Measurements from ENCODE around the gene NOVA1.
"Not testable (repeated sequence)": the region's sequence is repeated elsewhere in the genome, so short reads cannot be mapped to it uniquely, and the experiment has no call there.

Gene NOVA1, protein sequence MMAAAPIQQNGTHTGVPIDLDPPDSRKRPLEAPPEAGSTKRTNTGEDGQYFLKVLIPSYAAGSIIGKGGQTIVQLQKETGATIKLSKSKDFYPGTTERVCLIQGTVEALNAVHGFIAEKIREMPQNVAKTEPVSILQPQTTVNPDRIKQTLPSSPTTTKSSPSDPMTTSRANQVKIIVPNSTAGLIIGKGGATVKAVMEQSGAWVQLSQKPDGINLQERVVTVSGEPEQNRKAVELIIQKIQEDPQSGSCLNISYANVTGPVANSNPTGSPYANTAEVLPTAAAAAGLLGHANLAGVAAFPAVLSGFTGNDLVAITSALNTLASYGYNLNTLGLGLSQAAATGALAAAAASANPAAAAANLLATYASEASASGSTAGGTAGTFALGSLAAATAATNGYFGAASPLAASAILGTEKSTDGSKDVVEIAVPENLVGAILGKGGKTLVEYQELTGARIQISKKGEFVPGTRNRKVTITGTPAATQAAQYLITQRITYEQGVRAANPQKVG

DNA sequence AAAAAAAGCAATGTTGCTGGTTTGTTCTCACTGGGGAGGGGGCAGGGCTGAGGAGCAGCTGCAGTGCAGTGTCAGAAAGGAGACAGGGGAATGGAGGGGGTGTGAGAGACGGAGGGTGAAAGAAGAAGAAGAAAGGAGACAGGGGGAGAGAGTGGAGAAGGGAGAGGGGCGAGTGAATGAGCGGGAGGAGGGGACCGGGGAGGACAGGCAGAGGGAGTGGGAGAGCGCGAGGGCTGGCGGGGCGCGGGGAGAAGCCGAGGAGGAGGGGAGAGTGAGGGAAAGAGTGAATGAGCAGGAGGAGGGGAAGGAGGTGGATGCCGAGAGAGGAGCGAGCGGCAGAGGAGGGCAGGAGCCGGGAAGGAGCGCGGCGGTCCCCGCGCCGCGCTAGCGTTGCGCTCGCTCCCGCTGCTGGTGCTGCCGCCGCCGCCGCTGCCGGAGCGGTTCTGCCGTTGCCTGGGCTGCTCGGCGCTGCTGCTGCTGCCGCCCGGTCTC lies at the start of gene NOVA1:
NOVA1 (minus strand) TSS at position 445 of the 492 bp plus-strand sequence. CDS start 597 bp downstream, outside the sequence.
- DNase-seq = peak; percentile 70 to 86

DNA sequence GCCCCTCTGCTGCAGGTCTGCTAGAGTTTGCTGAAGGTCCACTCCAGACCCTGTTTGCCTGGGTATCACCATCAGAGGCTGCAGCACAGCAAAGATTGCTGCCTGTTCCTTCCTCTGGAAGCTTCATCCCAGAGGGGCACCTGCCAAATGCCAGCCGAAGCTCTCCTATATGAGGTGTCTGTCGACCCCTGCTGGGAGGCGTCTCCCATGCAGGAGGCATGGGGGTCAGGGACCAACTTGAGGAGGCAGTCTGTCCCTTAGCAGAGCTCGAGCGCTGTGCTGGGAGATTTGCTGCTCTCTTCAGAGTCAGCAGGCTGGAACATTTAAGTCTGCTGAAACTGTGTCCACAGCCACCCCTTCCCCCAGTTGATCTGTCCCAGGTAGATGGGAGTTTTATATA lies 47.2 kb upstream of the NOVA1 start:
- not testable (repeated sequence) for DNase-seq

DNA sequence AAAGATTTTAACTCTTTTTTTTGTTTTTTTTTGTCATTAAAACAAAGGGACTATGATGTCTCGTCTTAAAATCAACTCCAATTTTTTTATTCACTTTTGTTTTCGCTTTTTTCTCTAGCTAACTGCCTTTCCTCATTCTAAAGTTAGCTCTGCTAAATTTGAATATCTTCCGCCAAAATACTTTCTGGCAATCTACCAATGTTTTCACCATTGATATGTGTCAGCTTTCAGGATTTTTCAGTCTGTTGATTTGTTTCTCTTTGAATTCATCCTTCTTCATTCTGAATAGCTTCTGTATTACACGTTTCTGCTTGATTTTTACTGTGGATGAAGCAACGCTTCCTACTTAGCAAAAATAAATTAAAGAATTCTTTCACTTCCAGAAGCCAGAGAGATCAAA lies 38.7 kb upstream of the NOVA1 start:
- DNase-seq = no peak

DNA sequence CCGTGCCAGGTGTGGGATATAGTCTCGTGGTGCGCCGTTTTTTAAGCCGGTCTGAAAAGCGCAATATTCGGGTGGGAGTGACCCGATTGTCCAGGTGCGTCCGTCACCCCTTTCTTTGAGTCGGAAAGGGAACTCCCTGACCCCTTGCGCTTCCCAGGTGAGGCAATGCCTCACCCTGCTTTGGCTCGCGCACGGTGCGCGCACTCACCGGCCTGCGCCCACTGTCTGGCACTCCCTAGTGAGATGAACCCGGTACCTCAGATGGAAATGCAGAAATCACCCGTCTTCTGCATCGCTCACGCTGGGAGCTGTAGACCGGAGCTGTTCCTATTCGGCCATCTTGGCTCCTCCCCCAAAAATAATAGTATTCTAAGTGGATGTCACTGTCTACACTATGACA lies 37.1 kb upstream of the NOVA1 start:
- DNase-seq = not testable (repeated sequence)

DNA sequence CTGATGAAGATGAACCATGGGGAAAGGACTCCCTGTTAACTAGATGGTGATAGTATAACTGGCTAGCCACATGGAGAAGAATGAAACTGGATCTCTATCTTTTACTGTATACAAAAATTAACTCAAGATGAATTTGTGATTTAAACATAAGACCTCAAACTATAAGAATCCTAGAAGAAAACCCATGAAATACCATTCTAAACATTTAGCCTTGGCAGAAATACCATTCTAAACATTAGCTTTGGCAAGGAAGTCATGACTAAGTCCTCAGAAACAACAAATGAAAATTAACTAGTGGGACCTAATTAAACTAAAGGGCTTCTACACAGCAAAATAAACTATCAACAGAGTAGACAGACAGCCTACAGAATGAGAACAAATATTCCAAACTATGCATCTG lies 28.4 kb upstream of the NOVA1 start:
- DNase-seq = no peak

DNA sequence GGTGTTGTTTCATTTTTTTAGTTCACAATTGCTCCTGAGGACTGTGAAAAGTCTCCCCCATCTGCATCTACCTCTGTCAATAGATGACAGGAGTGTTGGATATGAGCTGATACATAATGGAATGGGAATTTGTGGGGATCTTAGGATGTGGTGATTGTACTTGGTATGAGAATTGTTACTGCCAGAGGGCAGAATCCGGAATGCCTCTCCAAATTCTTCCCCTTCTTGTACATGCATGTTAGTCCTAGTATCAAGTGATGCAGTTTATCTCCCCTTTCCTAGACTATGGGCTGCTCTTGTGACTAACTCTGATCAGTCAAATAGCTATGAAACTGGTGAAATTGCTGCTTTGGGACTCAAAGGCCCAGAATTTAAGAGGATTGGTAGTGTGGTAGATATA lies 24.8 kb upstream of the NOVA1 start:
- DNase-seq = no peak

DNA sequence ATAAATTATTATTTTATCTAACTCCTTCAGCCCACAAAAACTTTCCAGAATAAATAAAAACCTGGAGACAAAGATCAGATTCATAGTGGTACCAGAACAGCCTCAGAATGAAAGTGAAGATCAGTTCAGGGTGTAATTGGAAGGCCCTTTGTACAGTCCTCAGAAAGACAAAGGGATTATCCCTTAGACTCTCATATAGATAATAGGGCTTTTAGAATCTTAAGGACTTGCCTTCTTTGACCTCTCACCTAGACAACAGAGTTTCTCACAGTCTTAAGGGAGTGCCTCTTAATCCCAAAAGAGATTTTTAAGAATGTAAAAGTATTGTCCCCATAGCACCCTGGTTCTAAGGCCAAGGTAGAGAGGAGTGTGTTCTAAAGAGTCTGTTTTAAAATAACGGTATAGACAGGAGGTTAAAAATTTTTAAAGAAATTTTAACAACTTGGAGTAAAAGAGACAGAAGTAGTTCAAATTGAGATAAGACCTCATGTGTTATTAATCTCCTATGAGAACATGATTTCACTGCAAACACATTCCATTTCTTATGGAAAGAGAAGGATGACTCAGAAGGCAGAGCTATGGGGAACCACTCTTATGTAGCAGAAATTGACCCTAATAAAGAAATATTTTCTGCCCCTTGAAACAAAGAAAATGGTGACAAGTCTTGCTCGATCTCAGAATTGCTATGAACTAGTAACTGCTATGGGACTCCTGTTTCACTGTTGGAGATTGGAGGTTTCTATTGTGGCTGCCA lies 24.2 kb upstream of the NOVA1 start:
- DNase-seq = no peak

DNA sequence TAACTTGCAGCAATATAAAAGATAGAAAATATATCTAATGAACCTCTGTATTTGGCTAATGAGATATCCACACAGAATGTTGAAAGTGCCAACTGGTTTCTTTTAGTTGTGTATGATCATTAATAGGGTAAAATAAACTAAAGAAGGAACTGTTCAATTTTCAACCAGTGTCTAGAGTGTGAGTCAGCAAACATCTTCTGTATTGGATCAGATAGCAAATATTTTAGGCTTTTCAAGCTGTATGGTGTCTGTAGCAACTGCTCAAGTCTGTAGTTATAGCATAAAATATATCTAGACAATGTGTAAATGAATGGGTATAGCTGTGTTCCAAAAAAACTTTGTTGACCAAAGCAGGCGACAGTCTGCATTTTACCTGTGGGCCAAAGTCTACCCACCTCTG lies 23.5 kb upstream of the NOVA1 start:
- DNase-seq = no peak

DNA sequence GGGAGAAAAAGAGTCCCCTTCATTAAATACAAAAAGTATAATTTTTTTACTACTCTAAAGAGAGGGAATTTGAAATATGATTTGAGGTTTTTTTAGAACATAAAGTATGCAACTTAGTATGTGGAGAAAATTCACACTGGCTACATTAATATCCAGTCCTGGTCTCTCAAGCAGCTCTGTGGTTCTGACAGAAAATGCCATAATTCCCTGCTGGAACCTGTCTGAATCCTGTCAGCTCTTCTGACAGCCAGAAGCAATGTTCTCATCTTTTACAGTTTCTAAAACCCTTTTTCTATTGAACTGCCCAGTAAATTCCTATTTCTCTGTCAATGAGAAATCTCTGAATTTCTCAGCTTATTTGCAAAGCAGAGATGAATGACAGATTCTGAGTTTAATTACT lies 13.4 kb upstream of the NOVA1 start:
- DNase-seq = no peak

DNA sequence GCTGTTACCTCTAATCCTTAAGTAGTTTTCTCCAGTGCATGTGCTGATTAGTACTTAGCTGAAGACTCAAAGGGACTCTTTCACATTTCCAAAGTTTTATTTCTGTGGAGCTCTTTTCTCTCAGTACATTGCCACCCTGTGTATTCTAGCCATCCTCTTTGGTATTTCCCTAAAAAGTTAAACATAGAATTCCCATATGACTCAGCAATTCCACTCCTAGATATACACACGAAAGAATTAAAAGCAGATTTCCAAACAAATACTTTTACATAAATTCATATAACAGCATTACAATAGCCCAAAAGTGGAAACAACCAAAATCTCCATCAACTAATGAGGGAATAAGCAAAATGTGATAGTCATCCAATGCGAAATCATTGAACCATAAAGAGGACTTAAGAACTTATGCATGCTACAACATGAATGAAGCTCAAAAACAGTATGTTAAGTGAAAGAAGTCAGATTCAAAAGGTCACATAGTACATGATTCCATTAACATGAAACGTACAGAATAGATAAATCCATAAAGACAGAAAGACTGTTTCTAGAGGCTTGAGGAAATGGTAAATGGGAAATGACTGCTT lies 9.0 kb upstream of the NOVA1 start:
- no peak for DNase-seq

DNA sequence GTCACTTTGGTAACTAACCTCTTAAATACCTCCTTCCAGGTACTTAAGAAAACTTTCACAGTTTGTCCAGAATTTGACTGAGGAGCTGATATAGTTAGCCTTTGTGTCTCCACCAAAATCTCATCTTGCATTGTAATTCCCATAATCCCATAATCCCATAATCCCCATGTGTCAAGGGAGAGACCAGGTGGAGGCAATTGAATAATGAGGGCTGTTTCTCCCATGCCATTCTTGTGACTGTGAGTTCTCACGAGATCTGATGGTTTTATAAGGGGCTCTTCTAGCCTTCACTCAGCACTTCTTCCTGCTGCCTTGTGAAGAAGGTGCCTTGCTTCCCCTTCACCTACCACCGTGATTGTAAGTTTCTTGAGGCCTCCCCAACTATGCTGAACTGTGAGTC lies 7.8 kb upstream of the NOVA1 start:
- DNase-seq = no peak

DNA sequence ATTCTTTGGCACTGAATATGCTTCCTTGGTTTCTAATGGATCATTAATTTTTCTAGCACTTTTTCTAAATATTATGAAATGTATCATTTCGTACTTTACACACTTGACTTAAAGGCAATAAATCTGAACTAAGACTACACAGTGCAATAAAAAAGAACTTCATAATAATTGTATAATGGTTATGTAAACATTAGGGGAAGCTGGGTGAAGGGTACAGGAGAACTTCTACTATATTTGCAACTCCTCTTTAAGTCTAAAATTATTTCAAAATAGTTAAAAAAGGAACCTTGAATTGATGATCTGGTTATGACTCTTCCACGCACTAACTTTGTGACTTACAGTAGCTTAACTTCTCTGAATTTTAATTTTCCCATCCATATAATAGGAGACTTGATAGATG lies 5.1 kb upstream of the NOVA1 start:
- DNase-seq = no peak

DNA sequence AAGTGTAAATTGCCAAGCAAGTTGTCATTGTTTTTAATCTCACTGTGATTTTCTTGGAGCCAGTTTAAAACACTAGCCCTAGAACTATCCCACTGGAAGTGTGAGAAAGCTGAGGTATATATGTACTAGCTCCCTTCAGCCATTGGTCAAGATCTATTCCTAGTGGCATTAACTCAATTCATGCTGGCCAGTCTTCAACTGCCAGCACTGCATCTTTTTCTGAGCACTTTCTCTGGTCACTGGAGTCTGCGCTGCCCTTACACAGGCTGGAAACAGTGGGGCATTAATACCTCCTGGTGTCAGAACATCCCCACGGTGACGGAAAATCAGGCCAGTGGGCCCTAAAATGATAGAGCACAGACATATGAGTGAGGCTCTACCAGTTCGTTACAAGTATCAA lies 4.0 kb upstream of the NOVA1 start:
- DNase-seq = no peak

DNA sequence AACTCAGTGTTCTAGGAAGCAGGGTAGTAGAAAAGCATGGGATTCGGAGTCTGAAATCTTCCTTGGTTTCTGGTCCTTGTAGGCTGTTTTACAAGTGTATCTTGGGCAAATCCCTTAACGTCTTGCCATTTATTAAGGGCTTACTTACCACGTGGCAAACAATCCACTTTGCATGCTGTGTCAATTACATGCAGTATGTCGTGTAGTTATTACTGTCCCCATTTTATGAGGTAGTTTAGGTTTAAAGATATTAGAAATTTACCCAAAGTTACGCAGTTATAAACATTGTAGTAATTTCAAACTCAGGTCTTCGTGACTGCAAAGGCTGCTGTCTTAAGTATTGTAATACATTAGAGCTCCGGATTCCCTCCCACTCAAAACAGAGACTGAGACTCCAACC lies 1.5 kb upstream of the NOVA1 start:
- no peak for DNase-seq

DNA sequence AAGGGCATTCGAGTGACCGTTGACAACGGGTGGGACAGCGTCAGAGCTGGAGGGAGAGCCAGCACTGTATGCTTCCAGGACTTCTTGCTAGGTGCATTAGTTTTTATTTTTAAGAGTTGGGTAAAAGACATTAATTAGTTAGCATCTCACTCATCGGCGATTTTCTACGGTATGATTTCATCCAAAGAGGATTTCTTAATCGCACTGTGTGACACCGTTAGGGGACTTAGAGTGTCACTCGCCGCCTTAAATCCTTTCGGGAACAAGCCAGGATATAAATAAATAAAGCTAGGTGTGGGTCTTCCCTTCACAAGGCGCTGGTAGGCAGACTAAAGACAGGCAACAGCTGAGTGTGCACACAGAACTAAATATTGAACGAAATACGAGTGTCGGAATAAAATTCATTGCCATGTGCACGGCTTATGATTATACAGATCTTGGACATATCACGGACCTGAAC lies 869 bp upstream of the NOVA1 start:
- DNase-seq = peak in 1 of 2 experiments; percentile 58

DNA sequence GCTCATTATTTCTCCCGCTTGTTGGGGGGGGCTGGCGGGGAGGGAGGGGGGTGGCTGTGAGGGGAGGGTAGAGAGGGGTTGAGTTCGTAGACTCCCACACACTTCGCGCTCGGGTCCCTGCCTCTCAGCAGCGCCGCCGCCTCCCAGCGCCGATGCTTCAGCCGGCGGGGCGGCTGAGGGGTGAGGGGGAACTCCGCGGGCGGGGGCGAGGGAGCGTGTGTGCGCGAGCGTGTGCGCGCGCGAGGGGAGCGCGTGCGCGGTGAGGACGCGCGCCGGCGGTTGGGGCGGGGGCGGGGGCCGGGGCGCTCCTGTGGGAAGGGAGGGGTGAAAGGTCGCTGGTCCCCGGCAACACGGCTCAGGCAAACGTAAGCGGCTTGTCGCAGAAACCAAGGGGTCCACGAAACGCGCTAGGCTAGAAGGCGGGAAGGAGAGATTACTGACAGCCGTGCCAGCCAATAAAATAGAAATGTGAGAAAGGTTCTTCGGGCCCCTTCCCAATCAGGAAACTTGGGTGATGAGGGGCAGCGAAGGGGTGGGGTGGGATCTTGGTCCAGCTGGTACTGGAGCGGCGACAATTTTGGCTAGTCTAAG lies 343 bp upstream of the NOVA1 start:
- DNase-seq = peak; percentile 90 to 98

DNA sequence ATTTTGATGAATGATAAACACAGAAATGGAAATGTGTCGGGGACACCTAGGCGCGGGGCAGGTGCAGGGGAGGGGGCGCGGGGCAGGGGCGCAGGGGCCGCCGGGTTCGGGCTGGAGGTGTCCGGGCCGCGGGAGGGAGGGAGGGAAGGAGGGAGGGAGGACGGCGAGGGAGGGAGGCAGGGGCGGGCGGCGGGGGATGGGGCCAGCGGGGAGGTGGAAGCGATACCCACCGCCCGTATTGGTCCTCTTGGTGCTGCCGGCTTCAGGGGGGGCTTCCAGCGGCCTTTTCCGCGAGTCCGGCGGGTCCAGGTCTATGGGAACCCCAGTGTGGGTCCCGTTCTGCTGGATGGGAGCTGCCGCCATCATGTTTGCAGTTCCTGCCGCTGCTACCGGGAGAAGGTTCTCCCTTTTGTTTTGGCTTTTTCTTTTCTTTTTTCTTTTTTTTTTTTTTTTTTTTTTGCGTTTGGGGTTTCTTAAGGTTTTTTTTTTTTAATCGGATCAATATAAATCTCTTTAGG lies 703 bp downstream of the NOVA1 start:
- no peak for DNase-seq

DNA sequence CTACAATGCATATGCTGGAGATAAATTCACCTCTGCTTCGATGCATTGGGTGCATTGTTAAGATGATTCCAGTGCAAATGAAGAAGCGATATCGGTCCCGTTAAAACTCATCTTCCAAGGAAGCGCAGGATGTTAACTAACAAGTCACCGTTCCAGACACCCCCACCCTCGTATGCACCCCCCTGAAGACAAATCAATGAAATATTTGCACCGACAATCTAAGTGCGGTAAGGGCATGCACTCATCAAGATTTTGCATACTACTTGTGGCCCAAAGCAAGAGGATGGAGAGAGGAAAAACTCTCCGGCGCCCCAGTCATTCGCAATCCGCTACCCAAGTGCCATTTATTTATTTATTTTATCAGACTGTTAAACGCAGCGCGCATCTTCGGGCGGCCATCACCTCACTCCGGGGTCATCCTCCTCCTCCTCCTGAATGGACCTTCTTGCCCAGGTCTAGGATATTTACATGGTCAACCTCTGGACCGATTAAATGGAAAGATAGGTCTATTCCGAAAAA lies 1.2 kb downstream of the NOVA1 start:
- DNase-seq = peak in 1 of 2 experiments; percentile 48

DNA sequence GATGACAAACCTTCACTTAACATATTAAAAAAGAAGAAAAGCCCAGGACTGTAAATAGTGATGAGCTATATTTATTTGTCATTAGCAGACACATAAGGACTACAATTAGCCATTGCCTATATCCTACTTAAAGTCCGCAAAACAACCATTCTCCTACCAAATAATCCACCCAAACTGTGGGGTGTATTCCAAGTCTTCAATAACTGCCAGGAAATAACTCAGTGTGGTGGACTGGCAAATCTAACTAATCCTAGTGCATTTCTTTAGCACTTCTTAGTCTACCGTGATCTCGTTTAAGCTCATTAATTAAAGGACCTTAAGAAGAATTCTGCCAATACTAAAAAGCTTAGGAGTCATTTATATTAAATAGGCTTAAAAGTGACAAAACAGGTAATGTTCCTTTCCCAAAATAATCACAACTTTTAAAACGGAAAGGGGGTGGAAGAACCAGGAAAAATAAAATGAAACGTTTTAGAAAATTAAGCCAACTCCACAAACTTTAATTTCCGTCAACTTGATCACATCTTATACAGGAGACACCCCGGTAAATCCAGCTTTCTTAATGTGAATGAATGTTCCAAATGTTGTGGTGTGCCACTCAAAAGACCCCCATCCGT lies 1.8 kb downstream of the NOVA1 start:
- no peak for DNase-seq

DNA sequence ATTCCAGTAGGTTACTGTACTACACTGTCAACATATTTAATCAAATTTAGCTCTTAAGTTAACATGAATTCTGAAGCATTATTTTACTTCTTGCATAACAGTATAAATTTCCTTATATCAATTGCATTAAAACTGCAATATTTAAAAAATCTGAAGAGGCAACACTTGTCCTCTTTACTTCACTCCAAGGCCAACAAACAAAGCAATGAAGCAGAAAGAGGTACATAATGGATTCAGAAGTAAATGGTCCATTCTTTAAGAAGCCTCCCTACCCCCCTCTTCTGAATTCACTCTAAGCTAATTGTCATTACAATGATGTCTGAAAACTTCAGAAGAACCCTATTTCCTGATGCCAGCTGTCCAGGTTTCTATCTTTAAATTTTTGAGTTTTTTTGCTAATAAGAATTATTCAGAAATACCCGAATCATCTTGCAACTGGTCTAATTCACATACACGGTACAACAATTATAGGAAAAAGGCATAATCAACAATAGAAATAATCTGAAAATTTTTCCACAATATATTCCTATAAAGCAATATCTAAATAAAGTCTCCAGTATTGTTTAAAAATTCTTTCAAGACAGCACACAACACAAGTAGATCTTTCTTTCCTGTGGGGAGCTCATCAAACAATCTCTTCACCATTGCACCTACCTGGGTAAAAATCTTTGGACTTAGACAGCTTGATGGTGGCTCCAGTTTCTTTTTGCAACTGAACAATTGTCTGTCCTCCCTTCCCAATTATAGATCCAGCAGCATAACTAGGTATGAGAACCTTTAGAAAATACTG lies 2.9 kb downstream of the NOVA1 start:
- peak in 1 of 2 experiments; percentile 40 for DNase-seq

DNA sequence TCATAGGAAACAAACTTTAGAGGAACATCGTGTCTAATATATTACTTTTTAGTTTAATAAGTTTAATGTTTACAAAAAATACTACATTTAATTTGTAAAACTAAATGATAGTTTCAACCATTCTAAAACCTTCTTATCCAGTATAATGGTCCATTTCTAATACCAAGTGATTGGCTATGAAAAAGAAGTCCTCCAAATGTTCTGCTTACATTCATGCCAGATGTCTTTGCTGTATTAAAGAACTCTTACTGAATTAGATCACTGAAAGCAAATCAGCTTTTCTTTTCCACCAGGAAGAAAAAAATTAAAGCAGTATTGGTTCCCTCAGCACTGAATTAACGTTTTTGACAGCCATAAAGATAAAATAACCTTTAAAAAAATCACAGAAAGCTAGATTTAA lies 3.7 kb downstream of the NOVA1 start:
- DNase-seq = no peak
